ENCODE results near the gene EPHB2.

DNA sequence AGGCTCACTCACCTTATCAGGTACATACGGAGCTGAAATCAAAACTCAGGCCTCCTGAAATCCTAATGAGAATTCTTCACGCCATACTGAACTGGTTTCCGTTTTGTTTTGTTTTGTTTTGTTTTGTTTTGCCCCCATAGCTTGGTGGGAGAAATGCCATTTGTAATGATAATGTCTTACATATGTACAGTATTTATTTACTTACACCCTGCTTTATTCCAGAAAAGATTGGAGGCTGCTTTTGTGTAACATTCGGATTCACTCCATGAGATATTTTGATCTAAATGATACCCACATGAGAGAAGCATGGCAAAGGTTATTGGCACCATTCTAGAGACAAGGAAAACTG, 84.7 kb downstream of the EPHB2 start:
- TF ChIP-seq, protein P1, sequence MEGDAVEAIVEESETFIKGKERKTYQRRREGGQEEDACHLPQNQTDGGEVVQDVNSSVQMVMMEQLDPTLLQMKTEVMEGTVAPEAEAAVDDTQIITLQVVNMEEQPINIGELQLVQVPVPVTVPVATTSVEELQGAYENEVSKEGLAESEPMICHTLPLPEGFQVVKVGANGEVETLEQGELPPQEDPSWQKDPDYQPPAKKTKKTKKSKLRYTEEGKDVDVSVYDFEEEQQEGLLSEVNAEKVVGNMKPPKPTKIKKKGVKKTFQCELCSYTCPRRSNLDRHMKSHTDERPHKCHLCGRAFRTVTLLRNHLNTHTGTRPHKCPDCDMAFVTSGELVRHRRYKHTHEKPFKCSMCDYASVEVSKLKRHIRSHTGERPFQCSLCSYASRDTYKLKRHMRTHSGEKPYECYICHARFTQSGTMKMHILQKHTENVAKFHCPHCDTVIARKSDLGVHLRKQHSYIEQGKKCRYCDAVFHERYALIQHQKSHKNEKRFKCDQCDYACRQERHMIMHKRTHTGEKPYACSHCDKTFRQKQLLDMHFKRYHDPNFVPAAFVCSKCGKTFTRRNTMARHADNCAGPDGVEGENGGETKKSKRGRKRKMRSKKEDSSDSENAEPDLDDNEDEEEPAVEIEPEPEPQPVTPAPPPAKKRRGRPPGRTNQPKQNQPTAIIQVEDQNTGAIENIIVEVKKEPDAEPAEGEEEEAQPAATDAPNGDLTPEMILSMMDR (IDR thresholded peaks at IDR 0.05; ENCODE audit: extremely low read depth in 1 of 2, insufficient read depth in 1 of 2, low read depth in 1 of 2, low read length in 2 of 2): no peak
- no peak for TF ChIP-seq EZH2 (IDR thresholded peaks at IDR 0.05; ENCODE audit: borderline replicate concordance, low read depth, low read length, severe bottlenecking)
- TF ChIP-seq POLR2A (IDR thresholded peaks at IDR 0.05; ENCODE audit: low read depth, low read length): no peak
- TF ChIP-seq POLR2AphosphoS5 (IDR thresholded peaks at IDR 0.05; ENCODE audit: insufficient read depth, low read depth, low read length): no peak
